ENCODE measurements around the gene CREB3L2. TPM values are rescaled to one million over a fixed set of nuclear protein-coding genes. Genes with fewer than 3 reads are reported as not detected.
"Not testable (repeated sequence)": the region's sequence is repeated elsewhere in the genome, so short reads cannot be mapped to it uniquely, and the experiment has no call there.

The CREB3L2 gene
- total RNA-seq, 1 donor from 2014 or later: 1.7 TPM

- DNase-seq: no peak
These were observed 165.8 kb downstream of the CREB3L2 start for GRCh38 chr7:137836113-137836509.

- no peak for DNase-seq
These were observed 166.3 kb downstream of the CREB3L2 start for GRCh38 chr7:137835486-137836112.

GRCh38 chr7:137834552-137834951 lies 167.3 kb downstream of the CREB3L2 start:
- no peak for DNase-seq

- DNase-seq: not testable (repeated sequence)
These were observed 168.9 kb downstream of the CREB3L2 start for GRCh38 chr7:137832990-137833389.

GRCh38 chr7:137832382-137832781 lies 169.5 kb downstream of the CREB3L2 start:
- no peak for DNase-seq

- DNase-seq: not testable (repeated sequence)
These were observed 170.3 kb downstream of the CREB3L2 start for GRCh38 chr7:137831555-137831954.

- DNase-seq: no peak
These were observed 172.4 kb downstream of the CREB3L2 start for GRCh38 chr7:137829337-137829992.

- no peak for DNase-seq
These were observed 173.4 kb downstream of the CREB3L2 start for GRCh38 chr7:137828456-137828855.

- DNase-seq: no peak
These were observed 176.4 kb downstream of the CREB3L2 start for GRCh38 chr7:137825489-137825888.

Other genes starting within 250 kb of the CREB3L2 start
- 202 TPM for gene DGKI, start 155.1 kb downstream of the CREB3L2 start, total RNA-seq
- not detected for gene AKR1D1, start 74.4 kb upstream of the CREB3L2 start, total RNA-seq

All from occipital lobe (tissue), 2 donors.